ENCODE measurements around the gene ATP8A2. TPM values are rescaled to one million over a fixed set of nuclear protein-coding genes. Genes with fewer than 3 reads are reported as not detected.

ATP8A2 gene
- total and polyA plus RNA-seq, 4 donors = 0.01 to 0.08 (median 0.05) TPM; not detected in 1

DNA sequence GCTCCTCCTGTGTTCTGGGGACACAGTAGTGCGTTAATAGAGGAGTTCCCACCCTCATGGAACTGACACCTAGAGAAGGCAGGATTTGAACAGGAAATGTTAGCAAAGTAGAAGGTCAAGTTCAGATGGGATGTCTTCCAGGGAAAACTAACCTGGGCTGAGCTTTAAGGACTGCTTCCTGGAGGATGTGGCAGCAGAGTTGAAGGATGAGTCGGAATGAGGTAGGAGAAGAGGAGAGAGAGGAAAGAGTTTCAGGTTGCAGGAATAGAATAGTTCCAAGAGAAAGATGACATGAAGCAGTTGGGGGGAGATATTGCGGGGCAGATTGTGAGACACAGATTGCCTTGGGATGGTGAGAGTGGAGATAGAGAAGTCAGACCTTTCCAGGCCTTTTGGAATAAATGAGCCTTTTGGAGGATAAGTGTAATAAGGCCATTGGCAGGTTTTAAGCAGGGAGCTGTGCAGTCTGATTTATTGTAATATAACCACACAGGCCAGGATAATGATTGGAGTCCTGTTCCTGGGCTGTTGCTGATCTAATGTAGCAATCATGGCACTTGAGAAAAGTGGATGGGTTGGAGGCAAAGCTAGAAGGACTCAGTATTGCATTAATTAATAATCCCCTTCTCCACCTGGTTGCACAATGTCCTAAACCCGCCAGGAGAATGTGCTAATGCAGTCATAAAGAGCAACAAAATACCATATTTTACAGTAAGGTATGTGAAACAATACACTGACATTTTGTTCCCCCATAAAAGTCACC, 474.6 kb downstream of the ATP8A2 start:
- Histone ChIP-seq H3K9me3 (ENCODE audit: control insufficient read depth in 4 of 4, low read length in 3 of 4) (no peaks in the 10 kb centered on the region), H3K27me3 (ENCODE audit: control insufficient read depth in 4 of 4, insufficient read depth in 4 of 4, low read length in 3 of 4) (no peaks in the 10 kb centered on the region), H3K4me1 (ENCODE audit: control insufficient read depth in 4 of 4, insufficient read depth in 4 of 4, low read length in 3 of 4) (no peaks in the 10 kb centered on the region), H3K27ac (ENCODE audit: low read depth in 1 of 2, low read length in 2 of 2) (no peak overlapping the region), H3K9ac (ENCODE audit: low read depth in 1 of 2, low read length in 2 of 2) (no peak overlapping the region), H3K4me3 (ENCODE audit: low read depth in 1 of 3, low read length in 3 of 3) (no peak overlapping the region), H3K36me3 (ENCODE audit: control insufficient read depth in 4 of 4, insufficient read depth in 3 of 4, low read depth in 1 of 4, low read length in 3 of 4) (no peaks in the 10 kb centered on the region)
- TF ChIP-seq, protein P1, sequence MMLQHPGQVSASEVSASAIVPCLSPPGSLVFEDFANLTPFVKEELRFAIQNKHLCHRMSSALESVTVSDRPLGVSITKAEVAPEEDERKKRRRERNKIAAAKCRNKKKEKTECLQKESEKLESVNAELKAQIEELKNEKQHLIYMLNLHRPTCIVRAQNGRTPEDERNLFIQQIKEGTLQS (IDR thresholded peaks at IDR 0.05) = no peak
- TF ChIP-seq RAD21 (IDR thresholded peaks at IDR 0.05) (no peak), HNF4G (IDR thresholded peaks at IDR 0.05) (no peak), HNF4A (conservative IDR thresholded peaks at IDR 0.05) (no peak)
- DNase-seq (ENCODE audit: low spot score) = no peak
- whole genome bisulfite sequencing = 81% methylated on average over 4 of the region's 4 CpGs

DNA sequence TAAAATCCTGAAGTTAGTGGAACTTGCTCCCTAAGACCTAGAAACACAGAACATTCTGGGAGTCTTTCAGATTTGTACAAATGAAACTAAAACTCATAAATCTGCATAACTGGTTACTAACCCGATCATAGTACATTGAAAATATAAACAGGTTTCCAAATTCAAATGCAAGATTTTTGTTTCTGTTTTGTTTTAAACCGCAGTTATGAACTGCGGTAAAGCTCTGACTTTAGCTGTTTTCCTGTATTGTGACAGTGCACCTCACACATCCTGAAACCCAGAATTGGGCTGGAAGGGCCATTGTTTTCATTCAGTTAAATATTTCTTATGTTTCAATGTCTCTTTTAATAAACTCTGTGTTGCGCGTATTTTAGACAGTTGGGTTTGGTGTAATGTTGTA, 475.4 kb downstream of the ATP8A2 start:
- no peak for DNase-seq (ENCODE audit: low spot score)
- H3K9me3 ChIP-seq (ENCODE audit: control insufficient read depth in 4 of 4, low read length in 3 of 4) = no peaks in the 10 kb centered on the region
- TF ChIP-seq YY1 (IDR thresholded peaks at IDR 0.05) = no peak
- TF ChIP-seq, protein P2, sequence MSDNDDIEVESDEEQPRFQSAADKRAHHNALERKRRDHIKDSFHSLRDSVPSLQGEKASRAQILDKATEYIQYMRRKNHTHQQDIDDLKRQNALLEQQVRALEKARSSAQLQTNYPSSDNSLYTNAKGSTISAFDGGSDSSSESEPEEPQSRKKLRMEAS (IDR thresholded peaks at IDR 0.05) = no peak
- TF ChIP-seq RAD21 (IDR thresholded peaks at IDR 0.05) = no peak
- no peak for TF ChIP-seq HNF4A (conservative IDR thresholded peaks at IDR 0.05)
- TF ChIP-seq JUND (IDR thresholded peaks at IDR 0.05) = no peak
- TF ChIP-seq FOXA1 (IDR thresholded peaks at IDR 0.05) = no peak
- TF ChIP-seq SP1 (IDR thresholded peaks at IDR 0.05) = no peak
- TF ChIP-seq REST (IDR thresholded peaks at IDR 0.05) = no peak
- TF ChIP-seq TAF1 (conservative IDR thresholded peaks at IDR 0.05) = no peak
- TF ChIP-seq NR2F2 (IDR thresholded peaks at IDR 0.05) = no peak
- TF ChIP-seq GABPA (IDR thresholded peaks at IDR 0.05 in 1 of 2, conservative IDR thresholded peaks at IDR 0.05 in 1 of 2) = no peak
- TF ChIP-seq RXRA (IDR thresholded peaks at IDR 0.05) = no peak
- TF ChIP-seq, protein P3, sequence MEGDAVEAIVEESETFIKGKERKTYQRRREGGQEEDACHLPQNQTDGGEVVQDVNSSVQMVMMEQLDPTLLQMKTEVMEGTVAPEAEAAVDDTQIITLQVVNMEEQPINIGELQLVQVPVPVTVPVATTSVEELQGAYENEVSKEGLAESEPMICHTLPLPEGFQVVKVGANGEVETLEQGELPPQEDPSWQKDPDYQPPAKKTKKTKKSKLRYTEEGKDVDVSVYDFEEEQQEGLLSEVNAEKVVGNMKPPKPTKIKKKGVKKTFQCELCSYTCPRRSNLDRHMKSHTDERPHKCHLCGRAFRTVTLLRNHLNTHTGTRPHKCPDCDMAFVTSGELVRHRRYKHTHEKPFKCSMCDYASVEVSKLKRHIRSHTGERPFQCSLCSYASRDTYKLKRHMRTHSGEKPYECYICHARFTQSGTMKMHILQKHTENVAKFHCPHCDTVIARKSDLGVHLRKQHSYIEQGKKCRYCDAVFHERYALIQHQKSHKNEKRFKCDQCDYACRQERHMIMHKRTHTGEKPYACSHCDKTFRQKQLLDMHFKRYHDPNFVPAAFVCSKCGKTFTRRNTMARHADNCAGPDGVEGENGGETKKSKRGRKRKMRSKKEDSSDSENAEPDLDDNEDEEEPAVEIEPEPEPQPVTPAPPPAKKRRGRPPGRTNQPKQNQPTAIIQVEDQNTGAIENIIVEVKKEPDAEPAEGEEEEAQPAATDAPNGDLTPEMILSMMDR (IDR thresholded peaks at IDR 0.05; ENCODE audit: low read depth, low read length, missing input control) = no peak
- no peak for TF ChIP-seq FOXA2 (IDR thresholded peaks at IDR 0.05)
- TF ChIP-seq, protein P1 (IDR thresholded peaks at IDR 0.05) = no peak
- no peak for TF ChIP-seq EGR1 (IDR thresholded peaks at IDR 0.05; ENCODE audit: low read depth in 2 of 2)
- H3K4me3 ChIP-seq (ENCODE audit: low read depth in 1 of 3, low read length in 3 of 3) = no peak overlapping the region
- no peaks in the 10 kb centered on the region for H3K27me3 ChIP-seq (ENCODE audit: control insufficient read depth in 4 of 4, insufficient read depth in 4 of 4, low read length in 3 of 4)
- H3K27ac ChIP-seq (ENCODE audit: low read depth in 1 of 2, low read length in 2 of 2) = no peak overlapping the region
- no peak overlapping the region for H3K9ac ChIP-seq (ENCODE audit: low read depth in 1 of 2, low read length in 2 of 2)
- no peaks in the 10 kb centered on the region for H3K36me3 ChIP-seq (ENCODE audit: control insufficient read depth in 4 of 4, insufficient read depth in 3 of 4, low read depth in 1 of 4, low read length in 3 of 4)
- no peaks in the 10 kb centered on the region for H3K4me1 ChIP-seq (ENCODE audit: control insufficient read depth in 4 of 4, insufficient read depth in 4 of 4, low read length in 3 of 4)
- WGBS = 77% methylated on average over 5 of the region's 5 CpGs

Data from liver (tissue), 9 donors.